Measurements from ENCODE around the gene PPWD1.
A peak's percentile ranks its signal among the peaks of the same experiment; 100 is the strongest.
"Not testable (repeated sequence)": the region's sequence is repeated elsewhere in the genome, so short reads cannot be mapped to it uniquely, and the experiment has no call there.

Gene PPWD1

DNA sequence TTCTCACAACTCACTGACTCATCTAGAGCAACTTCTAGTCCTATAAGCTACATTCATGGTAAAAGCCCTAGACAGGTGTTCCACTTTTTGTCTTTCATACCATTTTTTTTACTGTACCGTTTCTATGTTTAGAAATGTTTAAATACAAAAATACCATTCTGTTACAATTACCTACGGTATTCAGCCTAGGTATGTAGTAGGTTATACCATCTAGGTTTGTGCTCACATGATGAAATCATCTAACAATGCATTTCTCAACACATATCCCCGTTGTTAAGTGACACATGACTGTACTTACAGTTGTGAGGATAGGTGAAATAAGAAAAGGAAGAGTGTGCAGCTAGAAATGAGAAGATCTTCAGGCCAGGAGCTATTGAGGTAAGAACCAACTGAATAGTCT is 6.4 kb upstream of the PPWD1 start:
- Histone ChIP-seq H3K9me3 (ENCODE audit: control insufficient read depth in 2 of 2, low read length in 2 of 2) (no peaks in the 10 kb centered on the region), H3K27ac (ENCODE audit: low read length) (no peak overlapping the region), H3K27me3 (ENCODE audit: control insufficient read depth in 1 of 2, insufficient read depth in 2 of 2, low read length in 2 of 2) (no peaks in the 10 kb centered on the region), H3K9ac (ENCODE audit: low read length in 2 of 2) (no peak overlapping the region), H3K4me3 (ENCODE audit: low read length in 2 of 2) (no peak overlapping the region), H3K4me1 (ENCODE audit: control insufficient read depth, insufficient read depth, low read length) (no peaks in the 10 kb centered on the region), H3K36me3 (ENCODE audit: control insufficient read depth in 2 of 2, insufficient read depth in 2 of 2, low read length in 2 of 2) (no peaks in the 10 kb centered on the region)

DNA sequence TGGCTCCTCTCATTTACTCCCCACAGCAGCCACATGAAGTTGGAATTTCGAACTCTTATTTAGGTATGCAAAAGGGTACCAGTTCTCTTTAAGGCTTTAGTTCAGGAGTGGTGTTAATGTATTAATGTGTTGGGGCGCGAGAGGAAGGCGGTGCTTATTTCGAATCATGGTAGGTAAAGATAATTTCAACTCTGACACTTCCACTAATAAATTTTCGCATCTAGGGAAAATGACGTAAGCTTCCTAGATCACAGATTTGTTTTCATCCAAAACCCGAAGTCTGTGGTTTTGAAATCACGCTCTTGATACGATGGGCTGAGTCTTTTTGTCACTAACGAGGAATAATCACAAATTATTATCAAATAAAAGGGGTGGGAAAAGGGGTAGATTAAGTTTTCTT is 681 bp downstream of the PPWD1 start:
- Histone ChIP-seq H3K27me3 (ENCODE audit: control insufficient read depth in 1 of 2, insufficient read depth in 2 of 2, low read length in 2 of 2) (no peaks in the 10 kb centered on the region), H3K27ac (ENCODE audit: low read length) (peak overlapping the region; percentile 83), H3K9ac (ENCODE audit: low read length in 2 of 2) (peak overlapping the region; percentile 94 to 99), H3K4me3 (ENCODE audit: low read length in 2 of 2) (peak overlapping the region; percentile 96 to 100), H3K4me1 (ENCODE audit: control insufficient read depth, insufficient read depth, low read length) (peaks cover 3% of the 10 kb centered on the region), H3K36me3 (ENCODE audit: control insufficient read depth in 2 of 2, insufficient read depth in 2 of 2, low read length in 2 of 2) (peaks cover 0 to 2% of the 10 kb centered on the region in 2 donors), H3K9me3 (ENCODE audit: control insufficient read depth in 2 of 2, low read length in 2 of 2) (no peaks in the 10 kb centered on the region)

DNA sequence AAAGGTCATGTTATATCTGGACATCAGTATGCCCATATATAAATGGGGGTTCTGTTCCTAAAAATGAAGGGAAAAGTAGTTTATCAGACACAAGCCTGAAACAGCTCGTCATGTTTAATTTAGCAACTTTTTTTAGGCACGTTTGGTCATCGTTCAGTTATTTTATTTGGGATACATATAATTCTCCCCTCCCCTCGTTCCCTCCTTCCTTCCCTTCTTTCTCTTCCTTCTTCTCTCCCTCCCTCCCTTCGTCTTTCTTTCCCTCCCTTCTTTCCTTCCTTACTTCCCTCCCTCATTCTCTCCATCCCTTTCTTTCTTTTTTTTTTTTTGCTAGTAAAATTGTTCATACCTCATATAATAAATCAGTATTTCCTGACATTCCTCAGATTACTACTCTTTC is 3.4 kb downstream of the PPWD1 start:
- Histone ChIP-seq H3K4me1 (ENCODE audit: control insufficient read depth, insufficient read depth, low read length) (peaks cover 3% of the 10 kb centered on the region), H3K9ac (ENCODE audit: low read length in 2 of 2) (no peak overlapping the region), H3K9me3 (ENCODE audit: control insufficient read depth in 2 of 2, low read length in 2 of 2) (no peaks in the 10 kb centered on the region), H3K27me3 (ENCODE audit: control insufficient read depth in 1 of 2, insufficient read depth in 2 of 2, low read length in 2 of 2) (no peaks in the 10 kb centered on the region), H3K27ac (ENCODE audit: low read length) (no peak overlapping the region), H3K4me3 (ENCODE audit: low read length in 2 of 2) (no peak overlapping the region), H3K36me3 (ENCODE audit: control insufficient read depth in 2 of 2, insufficient read depth in 2 of 2, low read length in 2 of 2) (peaks cover 0 to 8% of the 10 kb centered on the region in 2 donors)

DNA sequence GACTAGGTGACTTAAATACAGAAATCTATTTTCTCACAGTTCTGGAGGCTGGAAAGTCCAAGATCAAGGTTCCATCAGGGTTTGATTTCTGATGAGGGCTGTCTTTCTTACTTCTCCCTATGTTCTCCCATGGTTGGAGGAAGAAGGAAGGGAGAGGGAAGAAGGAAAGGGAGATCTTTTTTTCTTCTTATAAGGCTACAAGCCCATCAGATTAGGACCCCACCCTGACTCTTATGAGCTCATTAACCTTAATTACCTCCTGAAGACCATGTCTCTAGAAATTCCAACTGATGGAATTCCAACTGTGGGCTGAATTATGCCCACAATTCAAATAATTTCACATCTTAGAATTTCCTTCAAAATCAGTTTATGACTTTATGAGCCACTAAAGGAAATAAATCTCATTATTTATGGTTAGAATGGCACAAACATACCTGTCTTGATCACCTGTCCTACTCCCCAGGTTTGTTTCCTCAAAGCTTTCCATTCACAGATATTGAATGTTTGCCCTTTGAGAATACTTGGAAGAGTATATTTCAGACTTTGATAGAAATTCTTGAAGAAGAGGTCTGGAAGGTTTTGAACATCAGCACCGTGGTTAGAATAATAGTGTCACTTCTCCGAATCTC is 7.6 kb downstream of the PPWD1 start:
- H3K27ac ChIP-seq (ENCODE audit: low read length), result no peak overlapping the region
- H3K27me3 ChIP-seq (ENCODE audit: control insufficient read depth in 1 of 2, insufficient read depth in 2 of 2, low read length in 2 of 2), result no peaks in the 10 kb centered on the region
- no peak overlapping the region for H3K4me3 ChIP-seq (ENCODE audit: low read length in 2 of 2)
- H3K9ac ChIP-seq (ENCODE audit: low read length in 2 of 2), result no peak overlapping the region
- peaks cover 2 to 12% of the 10 kb centered on the region in 2 donors for H3K36me3 ChIP-seq (ENCODE audit: control insufficient read depth in 2 of 2, insufficient read depth in 2 of 2, low read length in 2 of 2)
- no peaks in the 10 kb centered on the region for H3K9me3 ChIP-seq (ENCODE audit: control insufficient read depth in 2 of 2, low read length in 2 of 2)
- no peaks in the 10 kb centered on the region for H3K4me1 ChIP-seq (ENCODE audit: control insufficient read depth, insufficient read depth, low read length)

DNA sequence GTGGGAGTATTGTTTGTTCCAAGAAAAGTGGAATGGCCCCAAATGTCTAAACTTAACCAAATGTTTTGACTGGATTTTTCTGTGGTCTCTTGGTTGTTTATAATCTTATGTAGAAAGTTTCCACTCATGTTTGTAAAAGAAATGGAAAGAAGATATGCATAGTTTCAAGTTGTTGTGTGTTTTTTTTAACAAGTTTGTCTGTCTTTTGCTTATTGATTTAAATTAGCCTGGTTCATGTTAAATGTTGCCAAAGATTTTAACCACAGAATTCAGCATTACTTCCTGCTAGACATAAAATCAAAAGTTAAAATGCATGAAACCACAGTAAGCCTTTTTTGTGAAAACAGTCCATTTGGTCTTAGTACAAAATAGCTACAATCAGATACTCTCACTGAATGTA is 14.0 kb downstream of the PPWD1 start:
- Histone ChIP-seq H3K36me3 (ENCODE audit: control insufficient read depth in 2 of 2, insufficient read depth in 2 of 2, low read length in 2 of 2) (peaks cover 11 to 22% of the 10 kb centered on the region in 2 donors), H3K4me3 (ENCODE audit: low read length in 2 of 2) (no peak overlapping the region), H3K4me1 (ENCODE audit: control insufficient read depth, insufficient read depth, low read length) (no peaks in the 10 kb centered on the region), H3K9ac (ENCODE audit: low read length in 2 of 2) (no peak overlapping the region), H3K9me3 (ENCODE audit: control insufficient read depth in 2 of 2, low read length in 2 of 2) (no peaks in the 10 kb centered on the region), H3K27me3 (ENCODE audit: control insufficient read depth in 1 of 2, insufficient read depth in 2 of 2, low read length in 2 of 2) (no peaks in the 10 kb centered on the region), H3K27ac (ENCODE audit: low read length) (no peak overlapping the region)

DNA sequence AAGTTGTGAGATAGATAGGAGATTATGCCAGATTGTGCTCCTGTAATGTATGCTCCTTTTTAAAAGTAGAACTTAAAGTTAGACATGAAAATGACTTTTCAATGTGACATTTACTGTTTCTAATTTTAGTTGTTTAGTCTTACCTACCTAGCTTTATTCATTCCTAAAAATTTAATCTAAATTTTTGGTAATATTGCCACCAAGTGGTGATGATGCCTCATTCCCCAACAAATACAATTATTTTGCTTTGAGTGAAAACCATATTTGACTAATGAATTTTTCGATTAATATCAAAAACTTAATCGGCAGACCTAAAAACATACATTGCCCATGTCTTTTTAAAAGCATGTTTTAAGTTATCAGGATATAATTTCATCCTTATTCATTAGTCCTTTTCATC is 25.6 kb downstream of the PPWD1 start:
- Histone ChIP-seq H3K9ac (ENCODE audit: low read length in 2 of 2) (no peak overlapping the region), H3K4me3 (ENCODE audit: low read length in 2 of 2) (no peak overlapping the region), H3K27me3 (ENCODE audit: control insufficient read depth in 1 of 2, insufficient read depth in 2 of 2, low read length in 2 of 2) (no peaks in the 10 kb centered on the region), H3K27ac (ENCODE audit: low read length) (no peak overlapping the region), H3K36me3 (ENCODE audit: control insufficient read depth in 2 of 2, insufficient read depth in 2 of 2, low read length in 2 of 2) (peaks cover 26 to 41% of the 10 kb centered on the region in 2 donors), H3K9me3 (ENCODE audit: control insufficient read depth in 2 of 2, low read length in 2 of 2) (no peaks in the 10 kb centered on the region), H3K4me1 (ENCODE audit: control insufficient read depth, insufficient read depth, low read length) (no peaks in the 10 kb centered on the region)

DNA sequence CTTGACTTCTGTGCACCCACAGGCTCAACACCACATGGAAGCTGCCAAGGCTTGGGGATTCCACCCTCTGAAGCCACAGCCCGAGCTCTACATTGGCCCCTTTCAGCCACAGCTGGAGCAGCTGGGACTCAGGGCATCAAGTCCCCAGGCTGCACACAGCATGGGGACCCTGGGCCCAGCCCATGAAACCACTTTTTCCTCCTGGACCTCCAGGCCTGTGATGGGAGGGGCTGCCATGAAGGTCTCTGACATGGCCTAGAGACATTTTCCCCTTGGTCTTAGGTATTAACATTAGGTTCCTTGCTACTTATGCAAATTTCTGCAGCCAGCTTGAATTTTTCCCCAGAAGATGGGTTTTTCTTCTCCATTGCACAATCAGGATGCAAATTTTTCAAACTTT is 38.7 kb downstream of the PPWD1 start:
- H3K27me3 ChIP-seq (ENCODE audit: control insufficient read depth in 1 of 2, insufficient read depth in 2 of 2, low read length in 2 of 2); H3K4me1 ChIP-seq (ENCODE audit: control insufficient read depth, insufficient read depth, low read length); H3K9me3 ChIP-seq (ENCODE audit: control insufficient read depth in 2 of 2, low read length in 2 of 2); H3K9ac ChIP-seq (ENCODE audit: low read length in 2 of 2); H3K4me3 ChIP-seq (ENCODE audit: low read length in 2 of 2); H3K27ac ChIP-seq (ENCODE audit: low read length): not testable (repeated sequence)
- peaks cover 22 to 28% of the 10 kb centered on the region in 2 donors for H3K36me3 ChIP-seq (ENCODE audit: control insufficient read depth in 2 of 2, insufficient read depth in 2 of 2, low read length in 2 of 2)

DNA sequence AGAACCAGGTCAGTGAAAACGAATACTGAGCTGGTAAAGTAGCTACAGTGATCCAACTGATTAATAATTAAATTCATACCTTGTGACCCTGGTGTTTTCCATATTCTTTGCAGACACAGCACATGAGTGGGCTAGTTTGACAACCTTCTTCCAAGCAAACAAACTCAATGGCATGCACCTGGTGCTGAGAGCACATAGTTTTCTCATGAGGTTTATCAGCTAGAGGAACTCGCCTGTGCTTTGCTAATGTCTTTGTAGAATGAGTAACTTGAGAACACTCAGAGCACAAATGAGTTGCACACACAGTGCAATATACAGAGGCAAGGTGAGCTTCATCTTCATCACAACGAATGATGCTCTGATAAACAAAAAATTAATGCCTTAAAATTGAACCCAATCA is 48.4 kb downstream of the PPWD1 start:
- H3K4me3 ChIP-seq (ENCODE audit: low read length in 2 of 2), result no peak overlapping the region
- H3K9ac ChIP-seq (ENCODE audit: low read length in 2 of 2), result no peak overlapping the region
- H3K36me3 ChIP-seq (ENCODE audit: control insufficient read depth in 2 of 2, insufficient read depth in 2 of 2, low read length in 2 of 2), result peaks cover 26 to 38% of the 10 kb centered on the region in 2 donors
- H3K27ac ChIP-seq (ENCODE audit: low read length), result no peak overlapping the region
- no peaks in the 10 kb centered on the region for H3K9me3 ChIP-seq (ENCODE audit: control insufficient read depth in 2 of 2, low read length in 2 of 2)
- H3K4me1 ChIP-seq (ENCODE audit: control insufficient read depth, insufficient read depth, low read length), result no peaks in the 10 kb centered on the region
- no peaks in the 10 kb centered on the region for H3K27me3 ChIP-seq (ENCODE audit: control insufficient read depth in 1 of 2, insufficient read depth in 2 of 2, low read length in 2 of 2)

DNA sequence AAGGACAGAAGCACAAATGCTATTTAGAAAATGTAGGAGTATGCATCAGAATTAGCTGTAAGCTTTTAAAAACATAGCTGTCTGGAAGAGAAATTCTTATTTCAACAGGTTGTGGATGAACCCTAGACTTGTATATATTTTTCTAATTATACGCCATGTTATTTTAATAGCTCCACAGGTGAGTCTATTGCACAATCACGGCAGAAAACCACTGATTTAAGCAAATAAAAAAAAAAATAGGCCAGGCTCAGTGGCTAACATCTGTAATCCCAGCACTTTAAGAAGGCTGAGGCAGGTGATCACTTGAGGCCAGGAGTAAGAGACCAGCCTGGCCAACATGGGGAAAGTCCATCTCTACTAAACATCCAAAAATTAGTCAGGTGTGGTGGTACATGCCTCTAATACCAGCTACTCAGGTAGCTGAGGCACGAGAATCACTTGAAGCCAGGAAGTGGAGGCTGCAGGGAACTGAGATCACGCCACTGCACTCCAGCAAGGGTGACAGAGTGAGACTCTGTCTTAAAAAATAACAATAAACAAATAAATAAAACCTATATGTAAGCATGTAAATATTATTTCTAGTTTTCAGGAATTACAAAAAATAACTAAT is 49.3 kb downstream of the PPWD1 start:
- no peak overlapping the region for H3K4me3 ChIP-seq (ENCODE audit: low read length in 2 of 2)
- H3K36me3 ChIP-seq (ENCODE audit: control insufficient read depth in 2 of 2, insufficient read depth in 2 of 2, low read length in 2 of 2), result peaks cover 23 to 34% of the 10 kb centered on the region in 2 donors
- H3K27ac ChIP-seq (ENCODE audit: low read length), result no peak overlapping the region
- no peak overlapping the region for H3K9ac ChIP-seq (ENCODE audit: low read length in 2 of 2)
- H3K27me3 ChIP-seq (ENCODE audit: control insufficient read depth in 1 of 2, insufficient read depth in 2 of 2, low read length in 2 of 2), result no peaks in the 10 kb centered on the region
- H3K9me3 ChIP-seq (ENCODE audit: control insufficient read depth in 2 of 2, low read length in 2 of 2), result no peaks in the 10 kb centered on the region
- no peaks in the 10 kb centered on the region for H3K4me1 ChIP-seq (ENCODE audit: control insufficient read depth, insufficient read depth, low read length)

DNA sequence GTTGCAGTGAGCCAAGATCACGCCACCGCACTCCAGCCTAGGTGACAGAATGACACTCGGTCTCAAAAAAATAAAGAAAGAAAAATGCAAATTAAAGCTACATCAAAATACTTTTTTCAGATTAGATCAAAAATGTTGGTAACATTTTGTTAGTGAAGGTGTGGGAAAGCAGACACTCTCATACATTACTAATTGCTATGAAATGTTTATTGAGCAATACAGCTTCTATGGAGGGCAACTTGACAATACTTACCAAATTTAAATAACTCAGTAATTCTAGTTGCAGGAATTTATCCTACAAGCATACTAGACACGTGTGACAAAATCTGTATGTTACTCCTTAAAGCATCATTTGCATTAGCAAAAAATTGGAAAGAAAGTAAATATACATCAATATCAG is 56.9 kb downstream of the PPWD1 start:
- Histone ChIP-seq H3K27ac (ENCODE audit: low read length) (no peak overlapping the region), H3K27me3 (ENCODE audit: control insufficient read depth in 1 of 2, insufficient read depth in 2 of 2, low read length in 2 of 2) (no peaks in the 10 kb centered on the region), H3K9me3 (ENCODE audit: control insufficient read depth in 2 of 2, low read length in 2 of 2) (no peaks in the 10 kb centered on the region), H3K9ac (ENCODE audit: low read length in 2 of 2) (no peak overlapping the region), H3K4me3 (ENCODE audit: low read length in 2 of 2) (no peak overlapping the region), H3K4me1 (ENCODE audit: control insufficient read depth, insufficient read depth, low read length) (no peaks in the 10 kb centered on the region), H3K36me3 (ENCODE audit: control insufficient read depth in 2 of 2, insufficient read depth in 2 of 2, low read length in 2 of 2) (peaks cover 3 to 4% of the 10 kb centered on the region in 2 donors)

DNA sequence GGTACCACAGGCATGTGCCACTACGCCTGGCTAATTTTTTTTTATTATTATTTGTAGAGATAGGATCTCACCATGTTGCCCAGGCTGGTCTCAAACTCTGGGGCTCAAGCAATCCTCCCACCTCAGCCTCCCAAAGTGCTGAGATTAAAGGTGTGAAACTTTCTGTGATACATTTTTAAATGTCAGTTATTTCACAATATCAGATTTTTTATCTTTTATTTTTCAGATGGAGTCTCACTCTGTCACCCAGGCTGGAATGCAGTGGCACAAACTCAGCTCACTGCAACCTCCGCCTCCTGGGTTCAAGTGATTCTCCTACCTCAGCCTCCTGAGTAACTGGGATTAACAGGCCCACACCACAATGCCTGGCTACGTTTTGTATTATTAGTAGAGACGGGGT is 58.9 kb downstream of the PPWD1 start:
- H3K9ac ChIP-seq (ENCODE audit: low read length in 2 of 2); H3K36me3 ChIP-seq (ENCODE audit: control insufficient read depth in 2 of 2, insufficient read depth in 2 of 2, low read length in 2 of 2); H3K9me3 ChIP-seq (ENCODE audit: control insufficient read depth in 2 of 2, low read length in 2 of 2); H3K27ac ChIP-seq (ENCODE audit: low read length); H3K27me3 ChIP-seq (ENCODE audit: control insufficient read depth in 1 of 2, insufficient read depth in 2 of 2, low read length in 2 of 2); H3K4me3 ChIP-seq (ENCODE audit: low read length in 2 of 2); H3K4me1 ChIP-seq (ENCODE audit: control insufficient read depth, insufficient read depth, low read length): not testable (repeated sequence)

All from stomach smooth muscle (tissue), 2 donors.